GM19043 (cell line): Measurements from ENCODE around the gene TOR1B.
"Not testable (repeated sequence)": the region's sequence is repeated elsewhere in the genome, so short reads cannot be mapped to it uniquely, and the experiment has no call there.

Source experiments
- ATAC-seq: cut with Tn5 transposase; IDR thresholded peaks from one replicate; pipeline ENCODE4 v1.9.1; 2021; ENCODE audit warnings: low read depth; ENCODE audit not compliant: unreplicated experiment

Gene TOR1B

GRCh38 chr9:129776096-129776495 lies 26.9 kb upstream of the TOR1B start:
- not testable (repeated sequence) for ATAC-seq

GRCh38 chr9:129776566-129776937 lies 26.4 kb upstream of the TOR1B start:
- ATAC-seq: no peak

- no peak for ATAC-seq
Measured at GRCh38 chr9:129776938-129777768, 25.8 kb upstream of the TOR1B start.

GRCh38 chr9:129777769-129778130 lies 25.2 kb upstream of the TOR1B start:
- ATAC-seq: no peak

- no peak for ATAC-seq
Measured at GRCh38 chr9:129778469-129778868, 24.5 kb upstream of the TOR1B start.

GRCh38 chr9:129779560-129780190 lies 23.3 kb upstream of the TOR1B start:
- no peak for ATAC-seq

GRCh38 chr9:129781131-129781530 lies 21.9 kb upstream of the TOR1B start:
- no peak for ATAC-seq

- no peak for ATAC-seq
Measured at GRCh38 chr9:129781981-129782380, 21.0 kb upstream of the TOR1B start.

GRCh38 chr9:129783516-129784361 lies 19.2 kb upstream of the TOR1B start:
- no peak for ATAC-seq

- not testable (repeated sequence) for ATAC-seq
Measured at GRCh38 chr9:129784970-129785369, 18.0 kb upstream of the TOR1B start.

GRCh38 chr9:129785866-129786265 lies 17.1 kb upstream of the TOR1B start:
- ATAC-seq: no peak

- no peak for ATAC-seq
Measured at GRCh38 chr9:129786481-129786880, 16.5 kb upstream of the TOR1B start.

GRCh38 chr9:129794549-129794948 lies 8.4 kb upstream of the TOR1B start:
- ATAC-seq: no peak

GRCh38 chr9:129796029-129796428 lies 7.0 kb upstream of the TOR1B start:
- ATAC-seq: not testable (repeated sequence)

- no peak for ATAC-seq
Measured at GRCh38 chr9:129798973-129799372, 4.0 kb upstream of the TOR1B start.

- no peak for ATAC-seq
Measured at GRCh38 chr9:129801504-129801903, 1.5 kb upstream of the TOR1B start.

GRCh38 chr9:129803676-129804060 lies 684 bp downstream of the TOR1B start:
- ATAC-seq: no peak

GRCh38 chr9:129806061-129806460 lies 3.1 kb downstream of the TOR1B start:
- ATAC-seq: no peak

GRCh38 chr9:129809346-129809745 lies 6.4 kb downstream of the TOR1B start:
- no peak for ATAC-seq

- ATAC-seq: no peak
Measured at GRCh38 chr9:129810116-129810515, 7.1 kb downstream of the TOR1B start.

- no peak for ATAC-seq
Measured at GRCh38 chr9:129810788-129811187, 7.8 kb downstream of the TOR1B start.
